HK-2 (cell line): ENCODE results near the gene GRB10.

Experiments
- DNase-seq: peaks from one replicate; pipeline ENCODE4 v3.0.0-alpha.2; 2018; ENCODE audit not compliant: unreplicated experiment

Gene GRB10

GRCh38 chr7:50782375-50783208 lies at the start of gene GRB10:
GRB10 (minus strand) TSS chr7:50782896; CDS start chr7:50732322, 50,574 bp downstream.
- DNase-seq, result peak; percentile 34

- DNase-seq, result no peak
These were observed 46.1 kb upstream of the GRB10 start for GRCh38 chr7:50828801-50829200.

- no peak for DNase-seq
These were observed 45.4 kb upstream of the GRB10 start for GRCh38 chr7:50828116-50828515.

- no peak for DNase-seq
These were observed 44.6 kb upstream of the GRB10 start for GRCh38 chr7:50827281-50827680.

GRCh38 chr7:50826371-50827172 lies 43.9 kb upstream of the GRB10 start:
- DNase-seq, result peak; percentile 64

GRCh38 chr7:50825465-50825864 lies 42.8 kb upstream of the GRB10 start:
- no peak for DNase-seq

- DNase-seq, result no peak
These were observed 42.2 kb upstream of the GRB10 start for GRCh38 chr7:50824882-50825281.

GRCh38 chr7:50822706-50823105 lies 40.0 kb upstream of the GRB10 start:
- DNase-seq, result no peak

- no peak for DNase-seq
These were observed 39.4 kb upstream of the GRB10 start for GRCh38 chr7:50822110-50822509.

- no peak for DNase-seq
These were observed 38.8 kb upstream of the GRB10 start for GRCh38 chr7:50821457-50822008.

GRCh38 chr7:50818324-50818723 lies 35.6 kb upstream of the GRB10 start:
- DNase-seq, result no peak

- no peak for DNase-seq
These were observed 34.9 kb upstream of the GRB10 start for GRCh38 chr7:50817561-50817960.

GRCh38 chr7:50815138-50815537 lies 32.4 kb upstream of the GRB10 start:
- DNase-seq, result no peak

- no peak for DNase-seq
These were observed 31.5 kb upstream of the GRB10 start for GRCh38 chr7:50814166-50814565.

GRCh38 chr7:50812841-50813475 lies 30.3 kb upstream of the GRB10 start:
- peak; percentile 74 for DNase-seq

GRCh38 chr7:50812094-50812493 lies 29.4 kb upstream of the GRB10 start:
- no peak for DNase-seq

- DNase-seq, result no peak
These were observed 25.7 kb upstream of the GRB10 start for GRCh38 chr7:50808282-50808888.

GRCh38 chr7:50807026-50807730 lies 24.5 kb upstream of the GRB10 start:
- no peak for DNase-seq

- DNase-seq, result no peak
These were observed 23.4 kb upstream of the GRB10 start for GRCh38 chr7:50806143-50806542.

- no peak for DNase-seq
These were observed 22.9 kb upstream of the GRB10 start for GRCh38 chr7:50805447-50806125.
